HepG2 (cell line): Measurements from ENCODE around the gene KCNAB3. TPM values are rescaled to one million over a fixed set of nuclear protein-coding genes. Genes with fewer than 3 reads are reported as not detected.

Experiments
- AGO2 ChIP-seq: fragments of 200-400 bp; formaldehyde crosslinking; optimal IDR thresholded peaks from 2 replicates; pipeline ENCODE3; 2017; ENCODE audit warnings: mild to moderate bottlenecking, low read depth, low read length, moderate library complexity
- AHDC1 ChIP-seq: sonication (generic); formaldehyde crosslinking; IDR thresholded peaks from 2 replicates; pipeline ENCODE4 v1.5.1; 2020; ENCODE audit warnings: mild to moderate bottlenecking, missing genetic modification reagents, borderline replicate concordance
- FOXA1 ChIP-seq, 2 experiments: fragments of 450-650 bp in 1 of 2; sonication (generic) in 1 of 2; formaldehyde crosslinking in 1 of 2; IDR thresholded peaks; 2 replicates each; pipeline versions ENCODE4 v1.4.0 to v1.6.1; 2016 to 2020; ENCODE audit warnings: missing genetic modification reagents in 1 of 2
- GABPB1 ChIP-seq: IDR thresholded peaks from 2 replicates; pipeline ENCODE4 v1.6.1; 2016; ENCODE audit warnings: mild to moderate bottlenecking, missing genetic modification reagents, moderate library complexity, missing compliant biosample characterization
- HDAC6 ChIP-seq: fragments of 200-600 bp; sonication (generic); IDR thresholded peaks from 2 replicates; pipeline ENCODE4 v1.7.0; 2017; ENCODE audit warnings: mild to moderate bottlenecking, antibody characterized with exemption, low read length, low read depth
- IKZF4 ChIP-seq: sonication (generic); formaldehyde crosslinking; IDR thresholded peaks from 2 replicates; pipeline ENCODE4 v1.5.1; 2020; ENCODE audit warnings: borderline replicate concordance, mild to moderate bottlenecking, low read depth, missing genetic modification reagents; ENCODE audit errors: not compliant biosample characterization
- IRF2 ChIP-seq: IDR thresholded peaks from 2 replicates; pipeline ENCODE4 v1.6.1; 2018; ENCODE audit warnings: missing genetic modification reagents, missing compliant biosample characterization
- KAT2B ChIP-seq: fragments of 150-350 bp; IDR thresholded peaks from 2 replicates; pipeline ENCODE4 v1.6.1; 2014; ENCODE audit warnings: low read depth, low read length, borderline replicate concordance
- KDM4B ChIP-seq: sonication (generic); formaldehyde crosslinking; IDR thresholded peaks from 2 replicates; pipeline ENCODE4 v1.4.0; 2020; ENCODE audit warnings: missing genetic modification reagents
- PHF20 ChIP-seq: sonication (generic); formaldehyde crosslinking; IDR thresholded peaks from 2 replicates; pipeline ENCODE4 v1.5.0; 2020; ENCODE audit warnings: mild to moderate bottlenecking, missing genetic modification reagents
- RFX1 ChIP-seq: fragments of 450-650 bp; IDR thresholded peaks from 2 replicates; pipeline ENCODE4 v1.6.1; 2017
- RNF219 ChIP-seq: sonication (generic); formaldehyde crosslinking; IDR thresholded peaks from 2 replicates; pipeline ENCODE4 v1.5.0; 2020; ENCODE audit warnings: mild to moderate bottlenecking, missing genetic modification reagents
- SRY ChIP-seq: sonication (generic); formaldehyde crosslinking; IDR thresholded peaks from 2 replicates; pipeline ENCODE4 v1.8.0; 2022; ENCODE audit warnings: mild to moderate bottlenecking, missing genetic modification reagents
- THAP9 ChIP-seq: sonication (generic); formaldehyde crosslinking; IDR thresholded peaks from 2 replicates; pipeline ENCODE4; 2020; ENCODE audit warnings: missing genetic modification reagents, mild to moderate bottlenecking, borderline replicate concordance
- TP53 ChIP-seq: sonication (generic); formaldehyde crosslinking; conservative IDR thresholded peaks from 2 replicates; pipeline ENCODE4 v1.4.0; 2020; ENCODE audit warnings: missing genetic modification reagents
- ZFAT ChIP-seq: sonication (generic); formaldehyde crosslinking; conservative IDR thresholded peaks from 2 replicates; pipeline ENCODE4 v1.8.1; 2023; ENCODE audit warnings: missing genetic modification reagents, inconsistent platforms
- ZNF614 ChIP-seq: IDR thresholded peaks from 2 replicates; pipeline ENCODE4 v1.6.1; 2018; ENCODE audit warnings: missing biosample characterization, missing genetic modification reagents, inconsistent platforms, borderline replicate concordance
- ZNF790 ChIP-seq: sonication (generic); formaldehyde crosslinking; IDR thresholded peaks from 2 replicates; pipeline ENCODE4 v1.8.0; 2022; ENCODE audit warnings: missing genetic modification reagents, mild to moderate bottlenecking, borderline replicate concordance
- polyA plus RNA-seq, 8 experiments: library from polyadenylated mRNA; depleted of rRNA in 3 of 8; stranded (reverse) in 7 of 8; unstranded in 1 of 8; fragments of >200 nt; fragmentation: Illumina TruSeq in 4 of 8; extraction: Trizol in 4 of 8; gene quantifications; 2 replicates each; pipeline versions ENCODE4 v1.2.1 to v1.2.3, GENCODE V29; 2011 to 2016; ENCODE audit warnings: low read depth in 4 of 8, missing spikeins in 1 of 8, mixed read lengths in 1 of 8; ENCODE audit not compliant: insufficient read depth in 1 of 8
- total RNA-seq, 5 experiments: library from RNA; depleted of rRNA; stranded (reverse); fragments of >200 nt; fragmentation: Illumina TruSeq; extraction: Trizol; gene quantifications; 2 replicates each; pipeline ENCODE4 v1.2.3, GENCODE V29; 2016; ENCODE audit warnings: low read depth in 1 of 5

The KCNAB3 gene
- total and polyA plus RNA-seq, 2 of the 13 experiments (the other 11 are each of a cell fraction or from before 2014, with no cell fraction given), result 0.29 to 0.88 TPM

- TF ChIP-seq AHDC1 (CRISPR knock-in tag) (no peak), FOXA1 (IDR thresholded peaks at IDR 0.05) (no peak), FOXA1 (CRISPR knock-in tag; IDR thresholded peaks at IDR 0.05) (no peak), PHF20 (CRISPR knock-in tag) (peak; percentile 86), RFX1 (no peak), ZNF790 (CRISPR knock-in tag) (no peak), GABPB1 (CRISPR knock-in tag) (peak; percentile 95), HDAC6 (no peak), IRF2 (CRISPR knock-in tag) (0 out of 2 replicates have a peak, but pooled peaks have one; percentile 52), SRY (no peak), TP53 (no peak), RNF219 (CRISPR knock-in tag) (no peak), AGO2 (no peak), THAP9 (peak; percentile 69; the same call in 1 of the 2 replicates), KDM4B (no peak), ZFAT (CRISPR knock-in tag) (no peak), IKZF4 (CRISPR knock-in tag) (no peak), ZNF614 (CRISPR knock-in tag) (0 out of 2 replicates have a peak, but pooled peaks have one; percentile 29), KAT2B (no peak)
Measured at GRCh38 chr17:7931709-7932482, 2.2 kb upstream of the KCNAB3 start, which contains the start of the genes CNTROB and TRAPPC1 (continued).
